Thyroid gland (tissue), 4 donors: Measurements from ENCODE around the gene USP24.
"Not testable (repeated sequence)": the region's sequence is repeated elsewhere in the genome, so short reads cannot be mapped to it uniquely, and the experiment has no call there.

Experiments
- CTCF ChIP-seq, 6 experiments: fragments of 200-600 bp in 3 of 6; fragments of 450-650 bp in 3 of 6; sonication (generic) in 3 of 6; IDR thresholded peaks; one replicate each; pipeline ENCODE4 v1.5.1; 2016 to 2019; ENCODE audit warnings: antibody characterized with exemption in 6 of 6, mild to moderate bottlenecking in 2 of 6, inconsistent platforms in 1 of 6, moderate library complexity in 1 of 6
- POLR2A ChIP-seq, 2 donors: fragments of 450-650 bp; IDR thresholded peaks; one replicate each; pipeline ENCODE4 v1.6.1; 2017; ENCODE audit warnings: antibody characterized with exemption in 2 of 2, mild to moderate bottlenecking in 2 of 2, moderate library complexity in 1 of 2

GRCh38 chr1:55026682-55027081 is 188.5 kb downstream of the USP24 start:
- not testable (repeated sequence) for TF ChIP-seq CTCF, POLR2A (IDR thresholded peaks at IDR 0.05)
